Gastroesophageal sphincter (tissue), 4 donors: Measurements from ENCODE around the gene ROCK2. TPM values are rescaled to one million over a fixed set of nuclear protein-coding genes. Genes with fewer than 3 reads are reported as not detected.

Source experiments
- ATAC-seq: fragments of 150-250 bp; one replicate; pipeline ENCODE4 v1.9.1; 2016; ENCODE audit warnings: mild to moderate bottlenecking, moderate library complexity
- H3K27ac ChIP-seq, 4 donors: fragments of 200-600 bp; sonication (generic) in 3 of 4; 1 replicate in 3 of 4; 2 replicates in 1 of 4; pipeline ENCODE4 v1.5.1; 2016 to 2019
- H3K27me3 ChIP-seq: fragments of 200-600 bp; sonication (generic); one replicate; pipeline ENCODE4 v1.5.1; 2019
- H3K36me3 ChIP-seq, 2 donors: fragments of 200-600 bp; sonication (generic); one replicate each; pipeline ENCODE4 v1.5.1; 2019; ENCODE audit warnings: control low read depth in 1 of 2
- H3K4me1 ChIP-seq, 3 donors: fragments of 200-600 bp; sonication (generic); 1 replicate in 2 of 3; 2 replicates in 1 of 3; pipeline ENCODE4 v1.5.1; 2016 to 2019; ENCODE audit warnings: control low read depth in 2 of 3
- H3K4me3 ChIP-seq, 2 donors: fragments of 200-600 bp; sonication (generic); one replicate each; pipeline ENCODE4 v1.5.1; 2019; ENCODE audit warnings: mild to moderate bottlenecking in 1 of 2, moderate library complexity in 1 of 2
- H3K9me3 ChIP-seq, 3 donors: fragments of 200-600 bp; sonication (generic); one replicate each; pipeline ENCODE4 v1.5.1; 2017 to 2019; ENCODE audit warnings: control low read depth in 2 of 3
- CTCF ChIP-seq, 4 experiments: fragments of 200-600 bp in 2 of 4; fragments of 450-650 bp in 2 of 4; sonication (generic) in 1 of 4; IDR thresholded peaks; one replicate each; pipeline ENCODE4 v1.5.1; 2017 to 2019; ENCODE audit warnings: antibody characterized with exemption in 4 of 4, mild to moderate bottlenecking in 2 of 4, moderate library complexity in 2 of 4
- EP300 ChIP-seq: sonication (generic); formaldehyde crosslinking; IDR thresholded peaks from one replicate; pipeline ENCODE4 v1.6.1; 2017; ENCODE audit warnings: antibody characterized with exemption, mild to moderate bottlenecking
- POLR2A ChIP-seq, 2 donors: fragments of 450-650 bp; IDR thresholded peaks; one replicate each; pipeline ENCODE4 v1.6.1; 2017; ENCODE audit warnings: antibody characterized with exemption in 2 of 2, mild to moderate bottlenecking in 2 of 2, moderate library complexity in 1 of 2
- POLR2AphosphoS5 ChIP-seq: sonication (generic); formaldehyde crosslinking; IDR thresholded peaks from one replicate; pipeline ENCODE4 v1.6.1; 2017; ENCODE audit warnings: antibody characterized with exemption
- WGBS, 2 donors: methylation state at CpG; one replicate each; pipeline ENCODE4 v1.1.5; 2018; ENCODE audit warnings: low coverage in 1 of 2; 5-methylcytosine and 5-hydroxymethylcytosine counted together
- total RNA-seq, 4 donors: library from RNA; depleted of rRNA; stranded (reverse); fragments of >200 nt; gene quantifications; one replicate each; pipeline ENCODE4 v1.1.0, GENCODE V29; 2016

The ROCK2 gene
- 100 to 1,000 TPM; 102 to 130 (median 113) TPM for total RNA-seq

- Histone ChIP-seq H3K36me3 (no peaks in the 10 kb centered on the region), H3K4me3 (peak within 1 kb of the TSS; percentile 66 to 91), H3K27me3 (no peaks in the 10 kb centered on the region), H3K4me1 (peaks cover 0 to 40% (median 9%) of the 10 kb centered on the region in 3 donors), H3K9me3 (no peaks in the 10 kb centered on the region), H3K27ac (peak within 1 kb of the TSS; percentile 87 to 99 (median 98))
- WGBS, 2 donors = 0% methylated on average over 2 of the region's 90 CpGs; no CpG with 5 or more reads in 1 of the 2 donors
- TF ChIP-seq EP300 = no peak
- peak; percentile 88 for TF ChIP-seq POLR2AphosphoS5
- TF ChIP-seq POLR2A (IDR thresholded peaks at IDR 0.05) = peak; percentile 80 to 87
- TF ChIP-seq CTCF (IDR thresholded peaks at IDR 0.05) = no peak
- peak; percentile 91 for ATAC-seq
Measured at GRCh38 chr2:11344342-11344955, at the start of gene ROCK2. Gene ROCK2, minus strand, starts transcription at chr2:11344636. Its CDS starts 500 bp downstream, at chr2:11344136.

- Histone ChIP-seq H3K9me3 (no peaks in the 10 kb centered on the region), H3K27me3 (no peaks in the 10 kb centered on the region), H3K27ac (peak overlapping the region in 3 of 4 donors; percentile 21 to 70 (median 62)), H3K36me3 (no peaks in the 10 kb centered on the region), H3K4me1 (peaks cover 0 to 74% (median 2%) of the 10 kb centered on the region in 3 donors), H3K4me3 (no peak overlapping the region)
- ATAC-seq = no peak
- WGBS, 2 donors = 28% methylated on average over 2 of the region's 11 CpGs; no CpG with 5 or more reads in 1 of the 2 donors
- no peak for TF ChIP-seq EP300
- TF ChIP-seq POLR2A (IDR thresholded peaks at IDR 0.05) = no peak
- TF ChIP-seq CTCF (IDR thresholded peaks at IDR 0.05) = no peak
- peak; percentile 23 for TF ChIP-seq POLR2AphosphoS5
Measured at GRCh38 chr2:11393711-11394236, 49.3 kb upstream of the ROCK2 start.

GRCh38 chr2:11391942-11392266 is 47.5 kb upstream of the ROCK2 start:
- no peaks in the 10 kb centered on the region for H3K36me3 ChIP-seq
- peaks cover 0 to 89% (median 2%) of the 10 kb centered on the region in 3 donors for H3K4me1 ChIP-seq
- peak; percentile 42 for ATAC-seq
- H3K27me3 ChIP-seq = no peaks in the 10 kb centered on the region
- no peak for TF ChIP-seq POLR2A (IDR thresholded peaks at IDR 0.05)
- no peak for TF ChIP-seq EP300
- peak overlapping the region; percentile 26 to 65 (median 58) for H3K27ac ChIP-seq
- H3K9me3 ChIP-seq = no peaks in the 10 kb centered on the region
- H3K4me3 ChIP-seq = no peak overlapping the region
- WGBS, 2 donors = 16 to 32% methylated on average over 3 of the region's 3 CpGs

- no peak for ATAC-seq
- Histone ChIP-seq H3K27ac (peak overlapping the region in 3 of 4 donors; percentile 50 to 68 (median 61)), H3K9me3 (no peaks in the 10 kb centered on the region), H3K27me3 (no peaks in the 10 kb centered on the region), H3K4me3 (no peak overlapping the region), H3K36me3 (no peaks in the 10 kb centered on the region), H3K4me1 (peaks cover 0 to 88% (median 2%) of the 10 kb centered on the region in 3 donors)
- WGBS, 2 donors = 58 to 65% methylated on average over 5 of the region's 5 CpGs
- no peak for TF ChIP-seq EP300
- no peak for TF ChIP-seq POLR2A (IDR thresholded peaks at IDR 0.05)
- no peak for TF ChIP-seq POLR2AphosphoS5
- TF ChIP-seq CTCF (IDR thresholded peaks at IDR 0.05) = no peak
Measured at GRCh38 chr2:11390399-11390658, 45.9 kb upstream of the ROCK2 start.

GRCh38 chr2:11389551-11390398 is 45.3 kb upstream of the ROCK2 start:
- Histone ChIP-seq H3K4me3 (no peak overlapping the region), H3K27ac (peak overlapping the region in 3 of 4 donors; percentile 50 to 68 (median 61)), H3K36me3 (no peaks in the 10 kb centered on the region), H3K4me1 (peaks cover 0 to 83% (median 2%) of the 10 kb centered on the region in 3 donors), H3K27me3 (no peaks in the 10 kb centered on the region), H3K9me3 (no peaks in the 10 kb centered on the region)
- 39 to 63% methylated on average over 14 to 15 of the region's 18 CpGs for WGBS, 2 donors
- no peak for ATAC-seq
- TF ChIP-seq CTCF (IDR thresholded peaks at IDR 0.05) (no peak), POLR2A (IDR thresholded peaks at IDR 0.05) (no peak), EP300 (no peak), POLR2AphosphoS5 (no peak)
